Activated gamma-delta T cell treated with Interleukin-2 at 50 U/mL for 16 hours (primary cell): Measurements from ENCODE around the gene NOXA1.
"Not testable (repeated sequence)": the region's sequence is repeated elsewhere in the genome, so short reads cannot be mapped to it uniquely, and the experiment has no call there.

Experiments
- DNase-seq: peaks from one replicate; pipeline ENCODE4 v3.0.0-alpha.2; 2020

The NOXA1 gene

DNA sequence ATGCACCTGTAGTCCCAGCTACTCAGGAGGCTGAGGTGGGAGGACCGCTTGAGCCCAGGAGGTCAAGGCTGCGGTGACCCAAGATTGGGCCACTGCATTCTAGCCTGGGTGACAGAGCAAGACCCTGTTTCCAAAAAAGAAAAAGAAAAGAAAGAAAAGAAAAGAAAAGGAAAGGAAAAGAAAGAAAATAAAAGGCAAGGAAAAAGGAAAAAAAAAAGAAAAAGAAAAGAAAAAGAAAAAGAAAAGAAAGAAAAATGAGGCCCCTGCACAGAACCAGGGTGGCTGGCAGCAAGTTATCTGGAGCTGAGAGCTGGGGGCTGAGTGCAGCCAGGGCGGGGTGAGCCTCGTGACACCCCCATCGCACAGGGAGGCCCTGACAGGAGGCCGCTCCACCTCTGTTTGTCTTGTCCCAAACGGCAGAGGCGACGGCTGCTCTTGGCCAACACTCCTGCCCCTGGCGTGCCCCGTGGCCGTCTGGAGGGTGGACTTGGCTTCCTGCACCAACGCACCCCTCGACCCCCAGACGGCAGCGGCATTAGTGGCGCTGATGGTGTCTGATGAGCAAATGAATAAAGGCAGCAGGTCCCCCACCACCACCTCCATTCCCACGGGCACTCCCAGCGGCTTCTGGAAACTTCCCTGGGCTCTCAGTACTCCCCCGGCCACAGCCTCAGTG lies 17.0 kb upstream of the NOXA1 start:
- DNase-seq = no peak

DNA sequence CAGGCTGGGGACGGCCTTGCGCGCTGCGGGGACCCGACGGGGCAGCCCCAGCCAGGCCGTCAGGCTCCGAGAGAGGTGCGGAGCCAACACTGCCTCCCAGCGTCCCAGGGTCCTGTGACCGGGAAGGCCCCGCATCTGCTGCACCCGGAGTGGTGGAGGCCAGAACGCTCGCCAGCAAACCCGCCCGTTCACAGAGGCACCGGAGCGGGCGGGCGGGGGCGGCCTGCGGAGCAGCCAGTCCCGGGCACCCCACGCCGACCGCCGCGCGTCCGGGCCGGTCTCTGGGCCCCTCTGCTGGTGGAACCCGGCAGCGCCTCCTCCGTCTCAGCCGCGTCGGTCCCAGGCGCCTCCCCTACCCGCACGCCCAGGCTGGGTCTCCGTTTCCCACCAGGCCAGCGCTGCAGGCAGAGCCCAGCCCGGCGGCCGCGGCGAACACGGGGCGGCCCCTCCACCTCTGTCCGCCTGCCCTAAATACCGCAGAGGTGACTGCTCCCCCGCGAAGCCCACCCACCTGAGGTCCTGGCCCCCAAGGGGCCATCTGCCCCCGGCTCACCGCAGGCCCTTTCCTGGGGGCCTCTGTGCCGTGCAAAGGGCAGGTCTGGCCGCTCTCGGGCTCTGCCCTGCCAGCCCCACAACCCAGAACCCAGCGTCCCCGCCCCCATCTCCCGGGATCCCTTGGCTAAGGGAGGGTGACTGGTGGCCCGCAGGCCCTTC lies 16.2 kb upstream of the NOXA1 start:
- DNase-seq = peak; percentile 68

DNA sequence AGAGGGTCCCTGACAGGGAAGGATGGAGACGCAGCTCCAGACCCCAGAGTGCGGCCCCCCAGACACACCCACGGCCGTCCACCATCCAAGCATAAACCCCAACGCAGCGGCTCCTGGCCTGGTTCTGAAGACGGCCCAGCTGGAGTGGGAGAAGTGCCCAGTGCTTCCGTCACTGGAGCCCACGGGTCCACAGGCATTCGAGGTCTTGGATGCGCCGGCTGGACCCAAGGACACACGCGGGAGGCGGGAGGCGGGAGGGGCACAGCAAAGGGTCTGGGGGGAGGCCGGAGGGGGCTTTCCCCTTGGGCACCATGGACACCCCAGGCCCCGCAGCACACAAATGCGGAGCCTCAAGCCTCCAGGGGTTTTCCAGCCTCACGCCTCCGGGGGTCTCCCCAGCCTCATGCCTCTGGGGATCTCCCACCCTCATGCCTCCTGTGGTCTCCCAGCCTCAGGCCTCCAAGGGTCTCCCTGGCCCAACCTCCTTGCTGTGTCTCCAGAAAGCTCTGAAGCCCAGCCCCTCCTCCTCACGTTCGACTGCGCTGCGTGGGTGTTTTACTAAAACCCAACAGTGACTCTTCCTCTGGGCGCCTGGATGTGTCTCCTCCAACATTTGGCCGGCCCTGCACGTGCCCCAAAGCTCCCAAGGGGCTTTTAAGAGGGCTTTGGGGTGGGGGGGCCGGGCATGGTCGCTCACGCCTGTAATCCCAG lies 15.4 kb upstream of the NOXA1 start:
- DNase-seq = no peak

DNA sequence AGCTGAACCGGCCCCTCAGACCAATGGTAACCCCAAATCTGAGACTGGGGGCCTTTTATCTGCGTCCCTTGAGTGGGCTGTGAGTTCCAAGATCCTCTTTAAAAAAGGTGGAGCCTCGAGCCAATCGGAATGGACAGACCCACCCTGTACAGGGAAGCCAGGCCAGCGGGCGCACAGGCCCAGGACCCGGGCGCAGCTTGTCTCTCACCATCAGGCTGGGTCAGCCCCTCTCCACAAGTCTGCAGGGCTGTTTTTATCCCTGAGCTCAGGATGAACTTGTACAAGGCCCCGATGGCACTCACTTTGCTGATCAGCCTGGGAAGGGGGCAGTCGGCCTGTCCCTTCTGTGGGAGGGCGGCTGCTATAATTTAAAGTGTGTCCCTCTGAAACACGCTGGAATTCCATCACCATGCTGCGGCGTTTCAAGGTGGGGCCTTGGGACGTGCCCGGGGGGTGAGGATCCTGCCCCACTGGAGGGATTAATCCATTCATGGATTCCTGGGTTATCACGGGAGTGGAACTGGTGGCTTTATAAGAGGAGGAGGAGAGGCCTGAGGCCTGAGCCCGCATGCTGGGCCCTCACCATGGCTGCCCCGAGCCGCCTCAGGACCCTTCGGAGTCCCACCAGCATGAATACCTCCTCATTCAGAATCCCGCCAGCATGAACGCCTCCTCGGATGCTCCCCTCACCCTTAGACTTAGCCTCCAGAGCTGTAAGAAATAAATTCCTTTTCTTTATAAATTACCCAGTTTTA lies 14.4 kb upstream of the NOXA1 start:
- no peak for DNase-seq

DNA sequence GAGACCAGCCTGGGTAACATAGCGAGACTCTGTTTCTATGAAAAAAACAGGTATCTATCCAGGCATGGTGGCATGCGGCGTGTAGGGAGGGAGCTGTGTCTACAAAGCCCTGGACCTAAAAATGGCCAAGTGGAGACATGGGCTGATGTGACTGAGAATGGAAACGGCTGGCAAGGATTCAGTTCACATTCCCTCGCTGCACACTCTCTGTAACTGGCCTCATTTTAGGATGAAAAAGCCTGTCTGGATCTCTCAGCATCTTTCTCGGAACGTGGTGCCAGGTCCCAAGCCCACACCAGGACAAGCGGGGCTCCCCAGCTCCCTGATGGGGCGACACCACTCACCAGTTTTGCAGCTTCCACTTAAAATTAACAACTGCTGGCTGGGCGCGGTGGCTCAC lies 13.7 kb upstream of the NOXA1 start:
- DNase-seq = no peak

DNA sequence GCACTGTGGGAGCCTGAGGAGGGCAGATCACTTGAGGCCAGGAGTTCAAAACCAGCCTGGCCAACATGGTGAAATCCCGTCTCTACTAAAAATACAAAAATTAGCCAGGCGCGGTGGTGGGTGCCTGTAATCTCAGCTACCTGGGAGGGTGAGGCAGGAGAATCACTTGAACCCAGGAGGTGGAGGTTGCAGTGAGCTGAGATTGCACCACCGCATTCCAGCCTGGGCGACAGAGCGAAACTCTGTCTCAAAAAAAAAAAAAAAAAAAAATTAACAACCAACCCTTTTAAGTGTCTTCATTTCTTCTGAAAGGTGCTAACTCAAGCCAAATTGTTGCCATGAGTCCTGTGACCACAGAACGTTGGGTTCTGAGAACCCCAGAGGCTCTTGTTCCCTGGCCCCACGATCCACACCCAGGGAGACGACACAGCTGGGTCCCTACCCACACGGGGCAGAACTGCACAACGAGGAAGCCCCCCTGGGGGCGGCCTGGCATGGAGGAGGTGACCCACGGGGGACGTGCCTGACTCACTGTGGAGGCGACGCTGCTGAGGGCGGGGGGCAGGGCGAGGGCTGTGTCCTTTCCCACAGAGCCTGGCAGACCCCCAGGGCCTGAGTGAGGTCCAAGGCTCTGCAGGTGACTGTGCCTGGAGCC lies 12.8 kb upstream of the NOXA1 start:
- not testable (repeated sequence) for DNase-seq

DNA sequence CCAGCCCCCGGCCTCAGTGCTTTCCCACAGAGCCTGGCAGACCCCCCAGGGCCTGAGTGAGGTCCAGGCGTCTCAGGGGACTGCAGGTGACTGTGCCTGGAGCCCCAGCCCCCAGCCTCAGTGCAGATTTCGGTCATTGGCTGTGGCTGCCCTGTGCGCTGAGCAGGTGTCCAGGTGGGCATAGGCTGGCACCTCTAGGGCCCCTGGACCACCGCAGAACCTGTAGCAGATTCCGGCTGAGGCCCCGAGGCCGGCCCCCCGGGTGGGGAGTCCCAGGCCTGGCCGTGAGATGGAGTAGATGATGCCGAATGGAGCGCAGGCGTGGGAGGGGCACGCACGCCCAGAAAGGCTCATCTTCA lies 12.3 kb upstream of the NOXA1 start:
- no peak for DNase-seq

DNA sequence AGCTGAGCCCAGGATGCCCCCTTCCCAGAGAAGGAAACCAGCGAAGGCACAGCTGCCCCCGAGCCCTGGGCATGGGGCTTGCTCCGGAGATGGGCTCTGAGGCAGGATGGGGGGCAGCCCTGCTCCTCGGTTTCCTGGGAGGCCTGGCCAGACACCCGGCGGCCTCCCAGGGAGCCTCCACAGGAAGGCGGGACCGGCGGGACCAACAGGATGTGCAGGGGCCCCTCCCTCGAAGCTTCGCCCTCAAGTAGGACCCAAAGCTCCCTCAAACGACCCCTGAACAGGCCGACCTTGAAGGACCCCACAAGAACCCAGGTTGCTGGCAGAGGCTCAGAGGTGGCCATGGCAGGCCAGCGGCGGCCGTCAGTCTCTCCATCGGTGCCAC lies 11.9 kb upstream of the NOXA1 start:
- DNase-seq = no peak

DNA sequence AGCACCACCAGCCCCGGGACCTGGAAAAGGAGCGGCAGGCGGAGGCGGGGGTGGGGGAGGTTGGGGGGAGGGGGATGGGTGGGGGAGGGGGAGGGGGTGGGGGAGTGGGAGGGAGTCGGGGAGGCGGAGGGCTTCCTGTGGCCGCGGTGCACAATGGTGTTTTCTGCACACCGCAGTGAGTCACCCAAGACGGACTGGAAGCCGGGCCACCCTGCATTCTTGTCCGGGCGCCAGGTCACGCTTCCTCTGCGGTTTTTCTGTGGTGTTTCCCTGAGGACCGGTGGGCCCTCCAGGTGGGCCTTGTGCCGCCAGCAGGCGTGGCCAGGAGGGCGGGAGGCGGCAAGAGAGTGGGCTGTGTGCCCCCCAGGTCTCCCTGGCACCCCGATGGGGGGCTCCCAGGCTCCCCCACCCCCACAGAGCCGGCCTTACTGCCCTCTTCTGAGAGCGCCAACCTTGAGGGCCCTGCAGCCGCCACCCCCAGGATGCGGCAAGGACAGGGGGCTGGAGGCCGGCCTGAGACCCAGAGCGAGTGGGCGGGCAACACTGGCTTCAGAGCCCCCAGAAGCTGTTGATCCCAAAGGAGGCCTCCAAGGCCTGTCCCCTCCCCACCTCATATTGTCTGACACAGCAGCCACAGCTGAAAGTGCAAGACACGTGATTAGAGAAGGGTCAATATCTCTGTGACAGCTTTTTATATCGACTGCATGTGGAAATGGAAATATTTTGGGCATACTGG lies 11.4 kb upstream of the NOXA1 start:
- DNase-seq = peak; percentile 55

DNA sequence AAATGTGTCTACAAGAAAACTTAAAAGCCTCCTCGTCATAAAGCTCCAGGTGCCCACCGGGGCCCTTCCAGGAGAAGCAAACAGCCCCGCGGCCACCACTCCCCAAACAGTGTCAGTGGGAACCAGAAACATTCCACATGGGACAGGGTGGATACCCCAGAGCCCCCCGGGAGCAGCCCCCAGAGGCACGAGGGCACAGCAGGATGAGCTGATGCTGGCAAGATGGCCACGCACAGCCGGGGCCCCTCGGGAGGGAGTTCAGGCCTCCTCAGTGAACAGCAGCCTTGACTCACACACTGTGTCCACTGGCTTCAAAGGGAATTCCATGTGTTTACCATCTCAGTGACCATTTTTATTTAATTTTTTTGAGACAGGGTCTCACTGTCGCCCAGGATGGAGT lies 10.8 kb upstream of the NOXA1 start:
- no peak for DNase-seq

DNA sequence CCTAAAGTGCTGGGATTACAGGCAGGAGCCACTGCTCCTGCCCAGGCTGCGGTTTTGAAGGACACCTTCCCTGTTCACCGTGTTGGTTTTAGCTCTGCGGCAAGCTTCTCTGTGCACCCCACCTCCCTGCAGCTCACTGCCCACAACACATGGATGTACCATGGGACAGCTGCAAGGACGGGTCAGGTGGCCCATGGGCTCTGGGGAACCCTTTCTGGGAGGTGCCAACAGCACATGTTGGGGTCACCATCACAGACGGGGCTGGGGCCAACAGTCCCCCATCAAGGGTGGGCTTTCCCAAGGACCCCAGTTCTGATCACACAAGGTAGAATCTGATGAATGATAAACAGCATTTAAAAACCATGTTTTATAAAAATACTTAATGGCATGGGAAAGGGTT lies 7.7 kb upstream of the NOXA1 start:
- DNase-seq = no peak

DNA sequence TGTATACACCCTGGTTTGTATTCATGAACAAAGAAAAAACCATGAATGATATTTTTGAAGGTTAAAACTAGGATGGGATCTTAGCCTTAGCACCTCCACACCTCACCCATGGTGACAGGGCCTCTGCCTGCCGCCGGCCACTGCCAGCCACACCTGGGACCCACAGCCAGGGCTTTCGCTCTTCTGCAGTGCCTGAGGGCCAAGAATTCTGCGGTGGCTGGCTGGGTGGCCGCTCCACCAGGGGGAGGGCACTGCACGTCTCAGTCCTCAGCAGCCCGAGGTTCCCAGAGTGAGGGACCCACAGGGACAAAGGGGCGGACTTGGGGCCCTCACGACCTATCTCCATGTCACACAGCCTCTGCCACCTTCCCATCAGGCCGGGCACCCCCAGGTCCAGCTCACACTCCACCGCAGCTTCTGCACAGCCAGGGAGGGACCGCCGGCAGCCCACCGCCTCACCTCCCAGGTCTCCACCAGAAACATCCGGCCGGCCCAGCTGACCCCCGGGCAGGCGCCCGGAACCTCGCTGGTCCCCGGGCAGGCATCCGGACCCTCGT lies 7.1 kb upstream of the NOXA1 start:
- DNase-seq = no peak

DNA sequence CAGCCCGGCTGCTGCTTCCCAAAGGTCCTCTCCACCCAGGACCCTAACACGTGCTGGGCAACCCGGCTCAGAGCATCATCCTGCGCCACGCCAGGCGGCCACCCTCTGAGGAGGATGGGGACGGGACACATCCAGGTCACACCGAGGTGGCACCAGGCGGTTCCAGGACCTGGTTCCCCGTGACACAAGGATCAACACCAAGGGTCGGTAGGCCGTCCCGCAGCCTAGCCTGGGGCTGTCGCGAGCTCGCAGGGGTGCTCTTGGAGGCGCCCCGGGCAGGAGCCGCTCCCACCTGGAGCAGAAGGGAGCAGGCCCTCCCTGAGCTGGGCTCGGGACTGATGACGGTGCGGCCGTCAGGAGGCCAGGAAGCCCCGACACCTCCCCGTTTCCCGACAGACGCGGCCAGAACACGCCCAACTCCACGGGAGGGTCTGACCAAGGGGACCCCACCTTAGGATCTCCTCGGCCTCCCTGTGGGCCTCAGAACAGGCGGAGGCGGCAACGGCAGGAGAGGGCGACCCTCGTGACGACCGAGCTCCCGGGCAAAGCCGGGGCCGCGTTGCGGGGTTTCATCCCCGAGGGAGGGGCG lies 6.5 kb upstream of the NOXA1 start:
- no peak for DNase-seq

DNA sequence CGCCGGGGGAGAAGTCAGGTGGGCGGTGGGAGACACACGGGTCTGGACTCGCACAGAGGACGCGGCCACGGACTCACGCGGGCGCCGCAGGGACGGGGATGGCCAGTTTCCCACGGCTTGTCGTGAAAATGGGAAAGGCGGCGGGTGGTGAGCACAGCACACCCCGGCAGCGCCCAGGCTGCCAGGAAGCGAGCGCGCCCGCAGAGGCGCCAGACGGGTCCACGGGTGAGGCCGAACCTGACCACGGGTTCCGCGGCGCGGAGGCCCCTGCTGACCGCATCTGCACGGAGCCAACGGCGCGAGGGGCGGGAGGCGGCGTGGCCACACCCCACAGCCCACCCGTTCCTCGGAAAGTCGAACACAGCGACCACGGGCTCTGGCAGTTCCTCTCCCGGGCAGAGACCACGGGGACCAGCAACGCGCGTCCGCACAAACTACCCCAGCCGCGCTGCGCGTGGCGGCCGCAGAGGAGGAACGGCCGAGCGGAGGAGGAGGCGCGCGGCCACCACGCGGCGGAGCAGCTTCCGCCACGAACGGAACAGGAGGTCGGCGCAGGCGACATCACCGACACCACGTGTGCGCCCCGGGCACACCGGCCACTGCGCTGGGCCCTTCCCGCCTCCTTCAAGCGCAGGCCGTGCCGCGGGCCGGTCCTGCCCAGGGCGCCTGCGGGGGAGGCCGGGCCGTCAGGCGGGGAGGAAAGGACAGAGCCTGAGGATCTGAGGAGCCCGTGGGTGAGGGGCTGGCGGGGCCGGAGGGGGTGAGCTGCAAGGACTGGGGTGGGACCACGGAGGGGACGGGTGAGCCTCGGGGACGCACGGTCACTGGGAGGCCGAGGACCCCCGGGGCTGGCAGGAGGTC lies 5.8 kb upstream of the NOXA1 start:
- DNase-seq = no peak

DNA sequence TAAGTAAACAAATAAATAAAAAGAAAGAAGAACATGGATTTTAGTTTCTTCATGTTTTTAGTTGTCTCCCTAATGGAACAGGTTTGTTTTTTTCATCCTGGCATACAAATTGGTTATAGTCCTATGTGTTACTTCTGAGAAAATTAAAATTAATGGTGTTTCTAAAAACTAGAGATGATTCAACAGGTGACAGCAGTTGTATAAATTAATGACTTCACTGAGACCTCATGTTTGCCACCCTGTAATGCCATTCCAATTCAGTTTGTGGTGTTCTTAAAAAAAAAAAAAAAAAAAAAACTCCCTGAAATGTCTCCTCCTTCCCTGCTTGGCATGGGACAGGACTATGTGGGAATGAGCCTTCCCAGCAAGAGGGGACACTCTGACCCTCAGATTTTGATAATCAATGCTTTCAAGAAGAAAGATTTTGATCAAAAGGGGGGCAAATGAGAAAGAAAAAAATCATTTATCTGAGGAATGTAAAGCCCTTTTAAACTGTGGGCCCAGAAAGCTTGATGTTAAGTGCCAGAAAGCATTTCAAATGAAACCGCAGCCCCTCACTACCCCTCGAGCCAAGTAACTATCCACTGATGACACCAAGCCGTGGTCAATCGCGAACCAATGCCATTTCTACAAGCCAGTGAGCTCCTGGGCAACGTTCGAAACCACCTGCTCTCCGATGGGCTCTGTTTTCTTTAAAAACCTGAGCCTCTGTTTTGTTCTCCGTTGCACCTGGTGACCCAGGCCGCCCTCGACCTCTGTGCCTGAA lies 1.2 kb upstream of the NOXA1 start:
- no peak for DNase-seq

DNA sequence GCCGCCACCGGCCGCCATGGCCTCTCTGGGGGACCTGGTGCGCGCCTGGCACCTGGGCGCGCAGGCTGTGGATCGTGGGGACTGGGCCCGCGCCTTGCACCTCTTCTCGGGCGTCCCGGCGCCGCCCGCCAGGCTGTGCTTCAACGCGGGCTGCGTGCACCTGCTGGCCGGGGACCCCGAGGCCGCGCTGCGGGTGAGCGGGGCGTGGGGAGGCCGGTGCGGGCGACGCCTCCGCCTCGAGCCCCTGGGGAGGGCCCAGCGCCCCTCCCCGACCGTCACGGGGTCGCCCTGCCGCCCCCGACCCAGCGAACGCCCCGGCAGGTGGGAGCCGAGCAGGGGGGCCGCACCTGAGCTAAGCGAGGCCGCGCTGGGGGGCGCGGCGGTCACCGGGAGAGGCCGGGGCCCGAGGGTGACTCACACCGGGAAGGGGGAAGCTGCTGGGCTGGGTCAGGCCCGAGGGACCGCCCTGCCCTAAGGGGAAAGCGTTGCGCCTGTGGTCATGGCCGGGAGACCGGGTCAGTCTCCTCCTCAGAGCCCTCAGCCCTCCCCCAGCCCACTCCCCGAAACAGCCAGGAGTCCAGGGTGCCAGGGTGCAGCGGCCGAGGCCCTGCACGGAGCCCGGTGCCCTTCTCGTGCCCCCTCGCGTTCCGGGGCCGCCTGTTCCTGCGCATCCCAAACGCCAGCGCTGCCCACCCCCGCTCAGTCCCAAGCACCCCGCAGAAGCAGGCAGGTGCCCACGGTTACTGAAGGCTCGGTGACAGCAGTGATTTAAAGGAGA lies 510 bp downstream of the NOXA1 start:
- no peak for DNase-seq

DNA sequence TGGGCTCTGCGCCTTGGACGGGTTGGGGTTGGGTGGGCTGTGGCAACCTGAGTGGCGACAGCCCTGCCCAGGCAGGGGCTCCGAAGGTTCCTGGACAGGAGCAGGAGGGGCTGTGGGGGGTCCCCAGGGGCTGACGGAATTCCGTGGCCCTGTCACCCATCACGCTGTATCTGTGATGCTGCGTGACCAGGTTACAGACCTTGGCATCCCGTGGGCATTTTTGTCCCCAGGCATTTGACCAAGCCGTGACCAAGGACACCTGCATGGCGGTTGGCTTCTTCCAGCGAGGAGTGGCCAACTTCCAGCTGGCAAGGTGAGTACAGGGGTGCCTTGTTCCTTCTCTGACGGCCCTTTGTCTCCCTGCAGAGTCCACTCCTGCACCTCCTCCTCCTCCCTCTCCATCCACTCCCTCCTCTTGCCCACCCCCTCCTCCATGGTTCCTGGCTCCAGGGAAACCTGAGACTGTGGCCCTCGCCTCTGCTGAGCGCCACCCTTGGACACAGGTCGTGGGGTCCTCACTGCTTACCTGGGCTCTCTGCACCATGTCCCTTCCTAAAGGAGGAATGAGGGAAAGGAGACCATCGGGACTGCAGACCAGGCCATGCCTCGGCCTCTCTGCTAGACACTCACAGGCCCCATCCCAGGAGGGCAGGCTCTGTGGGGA lies 3.0 kb downstream of the NOXA1 start:
- DNase-seq = no peak
